Endothelial cell of umbilical vein (primary cell): Measurements from ENCODE around the gene C4orf50. TPM values are rescaled to one million over a fixed set of nuclear protein-coding genes. Genes with fewer than 3 reads are reported as not detected.

ENCODE experiments used
- BruUV-seq: library from RNA; stranded (reverse); fragments of 400-500 nt; replicated peaks from 2 replicates; lab custom pipeline; 2021; lab: Mats Ljungman, UMichigan
- CTCF ChIA-PET: fragments of 300-600, 350-600 bp; sonication (Branson Sonifier 250); formaldehyde crosslinking; loops from one replicate; lab custom pipeline; 2021; ENCODE audit warnings: antibody characterized with exemption, inconsistent platforms; lab: Charles Lee
- POLR2A ChIA-PET: fragments of 300-600, 350-600 bp; sonication (Branson Sonifier 250); formaldehyde crosslinking; loops from one replicate; lab custom pipeline; 2021; ENCODE audit warnings: antibody characterized with exemption, inconsistent platforms; lab: Charles Lee
- DNase-seq: peaks from one replicate; pipeline ENCODE4 v3.0.0-alpha.2; 2011; ENCODE audit warnings: low read depth, low spot score
- FAIRE-seq: peaks from 2 replicates; lab custom pipeline; 2011; peaks lifted over from hg19 to GRCh38; lab: Jason Lieb, UNC
- H2AFZ ChIP-seq: 2 replicates; pipeline ENCODE4 v1.6.0; 2012; ENCODE audit warnings: low read depth, low read length, control low read depth, inconsistent platforms
- H3K27ac ChIP-seq: 2 replicates; pipeline ENCODE4 v1.5.1; 2011; ENCODE audit warnings: low read depth, mild to moderate bottlenecking, control low read depth, low read length, moderate library complexity; ENCODE audit not compliant: insufficient read depth
- H3K27me3 ChIP-seq, 2 experiments: 2 replicates each; pipeline versions ENCODE4 v1.6.0 to v1.6.1; 2011; ENCODE audit warnings: low read length in 2 of 2, mixed read lengths in 1 of 2; ENCODE audit not compliant: control insufficient read depth in 2 of 2, insufficient read depth in 2 of 2
- H3K36me3 ChIP-seq, 2 experiments: 2 replicates in 1 of 2; 3 replicates in 1 of 2; pipeline ENCODE4 v1.5.1; 2011; ENCODE audit warnings: low read length in 2 of 2, mild to moderate bottlenecking in 1 of 2, moderate library complexity in 1 of 2; ENCODE audit not compliant: control insufficient read depth in 2 of 2, insufficient read depth in 2 of 2; ENCODE audit errors: extremely low read depth in 1 of 2
- H3K4me1 ChIP-seq: 3 replicates; pipeline ENCODE4 v1.5.1; 2011; ENCODE audit warnings: mild to moderate bottlenecking, low read length; ENCODE audit not compliant: control insufficient read depth, insufficient read depth; ENCODE audit errors: extremely low read depth
- H3K4me2 ChIP-seq: 2 replicates; pipeline ENCODE4 v1.6.1; 2011; ENCODE audit warnings: low read length, control low read depth, mixed read lengths; ENCODE audit not compliant: insufficient read depth
- H3K4me3 ChIP-seq, 3 experiments: fragments of 200-600 bp in 1 of 3; sonication (generic), shearing (Covaris generic) in 1 of 3; replicated peaks in 1 of 3; 2 replicates each; pipeline ENCODE4 v1.5.1; 2011 to 2016; ENCODE audit warnings: control low read depth in 3 of 3, low read length in 3 of 3, mild to moderate bottlenecking in 2 of 3, inconsistent platforms in 1 of 3, low read depth in 1 of 3, moderate library complexity in 1 of 3; ENCODE audit not compliant: insufficient read depth in 1 of 3
- H3K79me2 ChIP-seq: 2 replicates; pipeline ENCODE4 v1.6.0; 2012; ENCODE audit warnings: low read length, inconsistent platforms; ENCODE audit not compliant: control insufficient read depth, insufficient read depth
- H3K9ac ChIP-seq: replicated peaks from 2 replicates; pipeline ENCODE3; 2011; ENCODE audit warnings: low read length, control low read depth; ENCODE audit not compliant: insufficient read depth; ENCODE audit errors: extremely low read depth
- H3K9me1 ChIP-seq: replicated peaks from 3 replicates; pipeline ENCODE4 v1.6.0; 2011; ENCODE audit warnings: mild to moderate bottlenecking, low read length; ENCODE audit not compliant: control insufficient read depth, insufficient read depth; ENCODE audit errors: extremely low read depth
- H3K9me3 ChIP-seq: replicated peaks from 2 replicates; pipeline ENCODE4 v1.5.1; 2012; ENCODE audit warnings: low read length, inconsistent platforms; ENCODE audit not compliant: control insufficient read depth, insufficient read depth
- H4K20me1 ChIP-seq: replicated peaks from 2 replicates; pipeline ENCODE3; 2011; ENCODE audit warnings: mild to moderate bottlenecking, low read length; ENCODE audit not compliant: control insufficient read depth, insufficient read depth; ENCODE audit errors: extremely low read depth
- FOS ChIP-seq: IDR thresholded peaks from 2 replicates; pipeline ENCODE4 v1.6.1; 2011; ENCODE audit warnings: mild to moderate bottlenecking, low read length, moderate library complexity, borderline replicate concordance; ENCODE audit not compliant: insufficient read depth
- GATA2 ChIP-seq: IDR thresholded peaks from 2 replicates; pipeline ENCODE4 v1.7.0; 2011; ENCODE audit warnings: low read depth, mild to moderate bottlenecking, moderate library complexity, mixed read lengths, low read length; ENCODE audit not compliant: insufficient read length, insufficient read depth
- JUN ChIP-seq: IDR thresholded peaks from 2 replicates; pipeline ENCODE4 v1.6.1; 2011; ENCODE audit warnings: borderline replicate concordance, low read depth; ENCODE audit not compliant: insufficient read length, insufficient read depth
- MYC ChIP-seq: IDR thresholded peaks from one replicate; pipeline ENCODE4 v1.6.1; 2011; ENCODE audit warnings: mild to moderate bottlenecking, low read depth, low read length
- POLR2A ChIP-seq: IDR thresholded peaks from 2 replicates; pipeline ENCODE4 v1.6.1; 2012; ENCODE audit warnings: low read depth, mild to moderate bottlenecking, control low read depth, low read length
- dilution Hi-C: fragments of 300-500 bp; cut with MboI; formaldehyde crosslinking; loops from one replicate; pipeline ENCODE4 v1.15.0; 2019; ENCODE audit warnings: low sequenced_read_pairs; ENCODE audit not compliant: extremely low pct_ligation_motif_present
- intact Hi-C: fragments of 100-400 bp; cut with micrococcal nuclease; formaldehyde crosslinking; loops from one replicate; pipeline ENCODE4 v1.10.0; 2022
- polyA plus RNA-seq, 4 experiments: library from polyadenylated mRNA; depleted of rRNA in 3 of 4; stranded (reverse) in 3 of 4; unstranded in 1 of 4; fragments of >200 nt; gene quantifications; 2 replicates each; pipeline versions ENCODE4 v1.2.1 to v1.2.3, GENCODE V29; 2011 to 2012; ENCODE audit warnings: missing spikeins in 1 of 4
- total RNA-seq: library from RNA; stranded (reverse); gene quantifications from 2 replicates; pipeline ENCODE4 v1.2.3, GENCODE V29; 2021
- TF ChIP-seq, protein P1 (sequence below), 2 donors: IDR thresholded peaks; 1 replicate in 1 of 2; 2 replicates in 1 of 2; pipeline ENCODE4 v1.5.1; 2011; ENCODE audit warnings: low read length in 2 of 2, mild to moderate bottlenecking in 2 of 2, moderate library complexity in 2 of 2, control low read depth in 1 of 2, inconsistent platforms in 1 of 2, low read depth in 1 of 2; ENCODE audit not compliant: insufficient read depth in 1 of 2; ENCODE audit errors: extremely low read depth in 1 of 2
- TF ChIP-seq, protein P2 (sequence below): IDR thresholded peaks from 2 replicates; pipeline ENCODE4 v1.6.1; 2011; ENCODE audit not compliant: insufficient read depth, insufficient read length

The C4orf50 gene
- total and polyA plus RNA-seq, 2 donors (not counting 3 experiments of a cell fraction or from before 2014, with no cell fraction given) = not detected

DNA sequence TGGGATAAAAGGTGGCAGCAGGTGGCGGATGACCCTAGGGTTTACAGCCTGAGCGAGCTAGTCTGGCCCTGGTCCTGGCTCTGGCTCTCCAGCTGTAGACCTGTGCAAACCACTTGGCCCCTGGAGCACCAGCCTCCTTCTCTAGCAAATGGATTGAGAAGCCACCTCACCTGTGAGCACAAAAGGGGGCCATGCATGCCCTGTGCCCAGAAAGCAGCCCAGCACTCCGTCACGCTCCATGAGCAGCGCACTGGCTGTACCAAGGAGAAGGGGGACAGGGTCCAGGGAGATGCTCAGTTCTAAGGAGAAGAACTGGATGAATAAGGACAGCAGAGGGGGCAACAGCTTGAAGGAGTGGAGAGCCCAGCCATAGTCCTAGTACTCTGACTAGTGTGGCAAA, 46.9 kb upstream of the C4orf50 start:
- Histone ChIP-seq H3K79me2 (no peaks in the 10 kb centered on the region), H3K4me2 (no peak overlapping the region), H3K4me3 (no peak overlapping the region), H3K36me3 (no peaks in the 10 kb centered on the region), H3K4me1 (no peaks in the 10 kb centered on the region), H3K9ac (no peak overlapping the region), H3K27ac (no peak overlapping the region), H4K20me1 (no peaks in the 10 kb centered on the region), H2AFZ (no peak overlapping the region), H3K9me1 (no peaks in the 10 kb centered on the region), H3K27me3 (no peaks in the 10 kb centered on the region), H3K9me3 (no peaks in the 10 kb centered on the region)
- intact Hi-C loops = no loop called here
- no peak for FAIRE-seq
- dilution Hi-C loops = no loop called here
- BruUV-seq = no TSS peak
- TF ChIP-seq FOS (no peak), POLR2A (no peak), JUN (no peak), GATA2 (no peak), MYC (no peak)
- TF ChIP-seq, protein P1, sequence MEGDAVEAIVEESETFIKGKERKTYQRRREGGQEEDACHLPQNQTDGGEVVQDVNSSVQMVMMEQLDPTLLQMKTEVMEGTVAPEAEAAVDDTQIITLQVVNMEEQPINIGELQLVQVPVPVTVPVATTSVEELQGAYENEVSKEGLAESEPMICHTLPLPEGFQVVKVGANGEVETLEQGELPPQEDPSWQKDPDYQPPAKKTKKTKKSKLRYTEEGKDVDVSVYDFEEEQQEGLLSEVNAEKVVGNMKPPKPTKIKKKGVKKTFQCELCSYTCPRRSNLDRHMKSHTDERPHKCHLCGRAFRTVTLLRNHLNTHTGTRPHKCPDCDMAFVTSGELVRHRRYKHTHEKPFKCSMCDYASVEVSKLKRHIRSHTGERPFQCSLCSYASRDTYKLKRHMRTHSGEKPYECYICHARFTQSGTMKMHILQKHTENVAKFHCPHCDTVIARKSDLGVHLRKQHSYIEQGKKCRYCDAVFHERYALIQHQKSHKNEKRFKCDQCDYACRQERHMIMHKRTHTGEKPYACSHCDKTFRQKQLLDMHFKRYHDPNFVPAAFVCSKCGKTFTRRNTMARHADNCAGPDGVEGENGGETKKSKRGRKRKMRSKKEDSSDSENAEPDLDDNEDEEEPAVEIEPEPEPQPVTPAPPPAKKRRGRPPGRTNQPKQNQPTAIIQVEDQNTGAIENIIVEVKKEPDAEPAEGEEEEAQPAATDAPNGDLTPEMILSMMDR (IDR thresholded peaks at IDR 0.05; ENCODE audit: extremely low read depth in 1 of 2, insufficient read depth in 1 of 2, low read depth in 1 of 2, low read length in 2 of 2) = no peak
- TF ChIP-seq, protein P2, sequence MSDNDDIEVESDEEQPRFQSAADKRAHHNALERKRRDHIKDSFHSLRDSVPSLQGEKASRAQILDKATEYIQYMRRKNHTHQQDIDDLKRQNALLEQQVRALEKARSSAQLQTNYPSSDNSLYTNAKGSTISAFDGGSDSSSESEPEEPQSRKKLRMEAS = no peak
- ChIA-PET POLR2A (no interaction called here), CTCF (no interaction called here)
- no peak for DNase-seq
